K562 (cell line): ENCODE results near the gene NLGN3. TPM values are rescaled to one million over a fixed set of nuclear protein-coding genes. Genes with fewer than 3 reads are reported as not detected.
A peak's percentile ranks its signal among the peaks of the same experiment; 100 is the strongest.

Source experiments
- ATAC-seq: fragments of 200-7000 bp; cut with Tn5 transposase; 3 replicates; pipeline ENCODE4 v1.9.1; 2020; ENCODE audit warnings: moderate library complexity
- BruUV-seq: library from RNA; stranded (reverse); fragments of 400-500 nt; replicated peaks from 2 replicates; lab custom pipeline; 2021; lab: Mats Ljungman, UMichigan
- CTCF ChIA-PET: fragments of 300-600 bp; formaldehyde crosslinking; extraction: SDS; loops from one replicate; lab custom pipeline; 2021; ENCODE audit warnings: low intra/inter-chr PET ratio; lab: Yijun Ruan, JAX
- POLR2A ChIA-PET: fragments of 300-600, 350-650 bp; sonication (Branson Sonifier 250); formaldehyde crosslinking; extraction: SDS; loops from one replicate; lab custom pipeline; 2021; ENCODE audit warnings: antibody characterized with exemption, inconsistent platforms; lab: Yijun Ruan, JAX
- DNase-seq, 4 experiments: peaks; one replicate each; pipeline versions ENCODE4 v3.0.0 to v3.0.0-alpha.2; 2011 to 2018; ENCODE audit warnings: low spot score in 3 of 4, mixed read lengths in 3 of 4; ENCODE audit errors: extremely low read depth in 1 of 4
- FAIRE-seq: peaks from 2 replicates; lab custom pipeline; 2011; peaks lifted over from hg19 to GRCh38; lab: Jason Lieb, UNC
- H2AFZ ChIP-seq: 2 replicates; pipeline ENCODE4 v1.6.0; 2011; ENCODE audit warnings: low read depth, low read length, control low read depth, inconsistent platforms
- H3K27ac ChIP-seq: fragments of 200-600 bp; 3 replicates; pipeline ENCODE4 v1.8.0; 2011; ENCODE audit warnings: low read depth, mild to moderate bottlenecking, control low read depth, inconsistent platforms, low read length, moderate library complexity, mixed read lengths; ENCODE audit errors: extremely low read depth
- H3K27me3 ChIP-seq, 2 experiments: fragments of 300-600 bp in 1 of 2; 2 replicates in 1 of 2; 3 replicates in 1 of 2; pipeline versions ENCODE4 v1.6.0 to v1.8.0; 2011; ENCODE audit warnings: inconsistent platforms in 2 of 2, low read length in 2 of 2, mild to moderate bottlenecking in 1 of 2, mixed read lengths in 1 of 2, moderate library complexity in 1 of 2; ENCODE audit not compliant: control insufficient read depth in 2 of 2, insufficient read depth in 2 of 2
- H3K36me3 ChIP-seq: fragments of 300-600 bp; 3 replicates; pipeline ENCODE4 v1.8.0; 2011; ENCODE audit warnings: mild to moderate bottlenecking, low read length, inconsistent platforms; ENCODE audit not compliant: control insufficient read depth, insufficient read depth
- H3K4me1 ChIP-seq, 2 experiments: fragments of 200-600 bp in 1 of 2; replicated peaks in 1 of 2; 2 replicates in 1 of 2; 3 replicates in 1 of 2; pipeline versions ENCODE4 v1.5.1 to v1.8.0; 2011; ENCODE audit warnings: inconsistent platforms in 2 of 2, low read length in 2 of 2, mild to moderate bottlenecking in 1 of 2, mixed read lengths in 1 of 2, moderate library complexity in 1 of 2; ENCODE audit not compliant: control insufficient read depth in 2 of 2, insufficient read depth in 2 of 2
- H3K4me2 ChIP-seq: 2 replicates; pipeline ENCODE4 v1.6.1; 2011; ENCODE audit warnings: low read length, control low read depth, inconsistent platforms, mixed read lengths; ENCODE audit not compliant: insufficient read depth
- H3K4me3 ChIP-seq: fragments of 200-600 bp; sonication (generic), shearing (Covaris generic); 2 replicates; pipeline ENCODE4 v1.5.1; 2016; ENCODE audit warnings: control low read depth, inconsistent platforms
- H3K79me2 ChIP-seq: fragments of 200-600 bp; 3 replicates; pipeline ENCODE4 v1.8.0; 2011; ENCODE audit warnings: low read length, inconsistent platforms; ENCODE audit not compliant: control insufficient read depth, insufficient read depth
- H3K9ac ChIP-seq, 2 experiments: 2 replicates each; pipeline versions ENCODE4 v1.6.0 to v1.6.1; 2011; ENCODE audit warnings: low read depth in 2 of 2, low read length in 2 of 2, control low read depth in 1 of 2, inconsistent platforms in 1 of 2, mild to moderate bottlenecking in 1 of 2, mixed read lengths in 1 of 2; ENCODE audit not compliant: insufficient read depth in 1 of 2
- H3K9me1 ChIP-seq: one replicate; pipeline ENCODE4 v1.6.0; 2011; ENCODE audit warnings: inconsistent platforms, mild to moderate bottlenecking, low read length, moderate library complexity; ENCODE audit not compliant: control insufficient read depth, insufficient read depth
- H3K9me3 ChIP-seq: replicated peaks from 2 replicates; pipeline ENCODE4 v1.5.1; 2011; ENCODE audit warnings: low read depth, low read length, inconsistent platforms; ENCODE audit not compliant: control insufficient read depth, insufficient read depth
- H4K20me1 ChIP-seq: replicated peaks from 2 replicates; pipeline ENCODE4 v1.6.1; 2011; ENCODE audit warnings: low read length, inconsistent platforms, mixed read lengths; ENCODE audit not compliant: control insufficient read depth, insufficient read depth
- AFF1 ChIP-seq, 2 experiments: fragments of 450-650 bp; IDR thresholded peaks; 2 replicates each; pipeline ENCODE4 v1.6.1; 2018; ENCODE audit warnings: mild to moderate bottlenecking in 2 of 2, low read depth in 1 of 2; ENCODE audit not compliant: partially characterized antibody in 2 of 2
- CC2D1A ChIP-seq: fragments of 450-650 bp; IDR thresholded peaks from 2 replicates; pipeline ENCODE4 v1.6.1; 2017; ENCODE audit warnings: mild to moderate bottlenecking
- CREB3 ChIP-seq: fragments of 450-650 bp; conservative IDR thresholded peaks from 2 replicates; pipeline ENCODE4 v1.6.1; 2016; ENCODE audit warnings: missing genetic modification characterization, low read depth, mild to moderate bottlenecking, missing compliant biosample characterization, moderate library complexity
- GTF2E2 ChIP-seq: fragments of 200-800 bp; sonication (Bioruptor generic); IDR thresholded peaks from 2 replicates; pipeline ENCODE4 v1.6.1; 2016; ENCODE audit warnings: missing genetic modification characterization, missing compliant biosample characterization
- NR2C2 ChIP-seq, 2 experiments: fragments of 200-800 bp in 1 of 2; sonication (Bioruptor generic) in 1 of 2; sonication (generic) in 1 of 2; formaldehyde crosslinking in 1 of 2; IDR thresholded peaks; 2 replicates each; pipeline versions ENCODE4 v1.6.1 to v1.8.0; 2016 to 2022; ENCODE audit warnings: mild to moderate bottlenecking in 1 of 2, missing compliant biosample characterization in 1 of 2, missing genetic modification characterization in 1 of 2, missing genetic modification reagents in 1 of 2
- ZNF583 ChIP-seq: fragments of 250-450 bp; sonication (Bioruptor Pico); IDR thresholded peaks from 2 replicates; pipeline ENCODE4 v1.4.0; 2020
- ZNF589 ChIP-seq: fragments of 200-800 bp; sonication (Bioruptor generic); IDR thresholded peaks from 2 replicates; pipeline ENCODE4 v1.6.1; 2016; ENCODE audit warnings: low read depth, missing genetic modification characterization, missing compliant biosample characterization
- WGBS: fragments of 100-300 bp; shearing (Covaris generic); methylation state at CpG from one replicate; pipeline ENCODE4 v1.1.6; 2016; ENCODE audit warnings: low coverage, mixed read lengths; ENCODE audit not compliant: insufficient coverage; ENCODE audit errors: missing lambda C conversion rate; 5-methylcytosine and 5-hydroxymethylcytosine counted together
- in situ Hi-C: fragments of 300-500 bp; cut with MboI; formaldehyde crosslinking; loops from 4 replicates; pipeline ENCODE4 v1.15.0; 2018; ENCODE audit warnings: inconsistent platforms, mixed read lengths
- intact Hi-C: fragments of 100-400 bp; cut with micrococcal nuclease; formaldehyde crosslinking; loops from 2 replicates; pipeline ENCODE4 v1.14.2; 2022
- polyA plus RNA-seq, 8 experiments: library from polyadenylated mRNA; depleted of rRNA in 4 of 8; stranded (reverse) in 5 of 8; unstranded in 3 of 8; fragments of >200 nt; fragmentation: Nextera tagmentation in 2 of 8; fragmentation: Illumina TruSeq in 1 of 8; extraction: Ambion mirVana in 2 of 8; extraction: Trizol in 1 of 8; gene quantifications; 2 replicates each; pipeline versions ENCODE4 v1.2.1 to v1.2.3, GENCODE V29; 2011 to 2014; ENCODE audit warnings: inconsistent platforms in 1 of 8, missing spikeins in 1 of 8
- total RNA-seq, 7 experiments: library from RNA; depleted of rRNA in 6 of 7; stranded (reverse); fragments of >200 nt in 6 of 7; fragmentation: Illumina TruSeq in 2 of 7; extraction: Trizol in 2 of 7; gene quantifications; 2 replicates each; pipeline versions ENCODE4 v1.2.1 to v1.2.3, GENCODE V29; 2011 to 2021; ENCODE audit warnings: low replicate concordance in 1 of 7

The NLGN3 gene
- total and polyA plus RNA-seq, 9 of the 15 experiments (the other 6 are each of a cell fraction or from before 2014, with no cell fraction given) = 0.03 to 0.86 (median 0.25) TPM

DNA sequence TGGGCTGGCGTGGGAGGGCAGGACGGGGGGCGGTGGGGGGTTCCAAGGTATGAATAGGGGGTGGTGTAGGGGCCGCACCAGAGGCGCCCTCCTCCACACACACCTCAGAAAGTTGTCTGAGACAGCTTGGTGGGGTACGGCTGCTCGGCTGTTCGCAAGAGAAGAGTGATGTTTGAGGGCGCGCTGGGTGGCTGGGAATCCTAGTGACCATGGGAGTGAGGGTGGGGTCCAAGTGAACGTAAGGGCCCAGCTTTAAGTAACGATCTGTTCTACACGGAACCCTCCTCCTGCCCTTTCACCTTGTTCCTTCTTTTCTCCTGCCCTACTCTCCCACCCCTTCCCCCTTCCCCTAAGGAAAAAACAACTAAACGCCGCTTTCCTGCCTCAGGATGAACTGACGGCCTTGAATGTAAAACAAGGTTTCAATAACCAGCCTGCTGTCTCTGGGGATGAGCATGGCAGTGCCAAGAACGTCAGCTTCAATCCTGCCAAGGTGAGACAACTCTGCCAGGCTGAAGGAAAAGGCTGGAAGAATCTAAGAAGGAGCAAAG, 25.6 kb upstream of the NLGN3 start:
- peak; percentile 48 for FAIRE-seq
- in situ Hi-C loops (no loop called here), intact Hi-C loops (no loop called here)
- BruUV-seq = no TSS peak
- no peaks in the 10 kb centered on the region for H3K9me3 ChIP-seq
- peak overlapping the region; percentile 89 for H3K4me3 ChIP-seq
- peaks cover 8% of the 10 kb centered on the region in 2 experiments; a peak in 4 of 5 replicates for H3K4me1 ChIP-seq
- H3K9me1 ChIP-seq = peaks cover 2% of the 10 kb centered on the region
- no peak for TF ChIP-seq CC2D1A
- TF ChIP-seq AFF1 (IDR thresholded peaks at IDR 0.05; ENCODE audit: low read depth in 1 of 2, partially characterized antibody in 2 of 2) = no peak
- TF ChIP-seq GTF2E2 (tag) = 0 out of 2 replicates have a peak, but pooled peaks have one; percentile 14
- no peak for TF ChIP-seq ZNF583 (CRISPR knock-in tag)
- TF ChIP-seq NR2C2 (CRISPR knock-in tag; IDR thresholded peaks at IDR 0.05) = no peak
- peak; percentile 49; the same call in 1 of the 2 replicates for TF ChIP-seq NR2C2 (tag; IDR thresholded peaks at IDR 0.05)
- no peak for TF ChIP-seq ZNF589 (CRISPR knock-in tag)
- no peak for TF ChIP-seq CREB3 (tag)
- peaks cover 47% of the 10 kb centered on the region for H3K36me3 ChIP-seq
- ChIA-PET CTCF (no interaction called here), POLR2A (interaction anchor here (0.6 to 3.3 kb wide), 9 partner anchors 8 to 442 kb away, joined by 3 to 29 read pairs (median 4); partner anchors contain the start of gene NONO)
- peak in 1 of 4 experiments; percentile 27 for DNase-seq
- H2AFZ ChIP-seq = peak overlapping the region; percentile 62
- H3K9ac ChIP-seq = peak overlapping the region; percentile 86 to 96
- no peaks in the 10 kb centered on the region for H4K20me1 ChIP-seq
- 5% methylated on average over 7 of the region's 17 CpGs for WGBS
- peak overlapping the region; percentile 91 for H3K27ac ChIP-seq
- no peaks in the 10 kb centered on the region for H3K27me3 ChIP-seq
- H3K79me2 ChIP-seq = peaks cover 15% of the 10 kb centered on the region
- peak; percentile 68 for ATAC-seq
- peak overlapping the region; percentile 88 for H3K4me2 ChIP-seq
